Measurements from ENCODE around the gene ARL8A. TPM values are rescaled to one million over a fixed set of nuclear protein-coding genes. Genes with fewer than 3 reads are reported as not detected.
A peak's percentile ranks its signal among the peaks of the same experiment; 100 is the strongest.
"Not testable (repeated sequence)": the region's sequence is repeated elsewhere in the genome, so short reads cannot be mapped to it uniquely, and the experiment has no call there.

Gene ARL8A
- total RNA-seq, 1 experiment from 2014 or later = 33.2 TPM

GRCh38 chr1:202130297-202130721, 14.2 kb downstream of the ARL8A start:
- no peak for DNase-seq (ENCODE audit: low read depth, low spot score)
- in situ Hi-C loops (cut with HindIII; ENCODE audit: low pct_unique_long_range_greater_than_20kb, low sequenced_read_pairs) = no loop called here

- no peak for DNase-seq (ENCODE audit: low read depth, low spot score)
- in situ Hi-C loops (cut with HindIII; ENCODE audit: low pct_unique_long_range_greater_than_20kb, low sequenced_read_pairs) = no loop called here
Observed at GRCh38 chr1:202129453-202130296, 14.9 kb downstream of the ARL8A start.

DNA sequence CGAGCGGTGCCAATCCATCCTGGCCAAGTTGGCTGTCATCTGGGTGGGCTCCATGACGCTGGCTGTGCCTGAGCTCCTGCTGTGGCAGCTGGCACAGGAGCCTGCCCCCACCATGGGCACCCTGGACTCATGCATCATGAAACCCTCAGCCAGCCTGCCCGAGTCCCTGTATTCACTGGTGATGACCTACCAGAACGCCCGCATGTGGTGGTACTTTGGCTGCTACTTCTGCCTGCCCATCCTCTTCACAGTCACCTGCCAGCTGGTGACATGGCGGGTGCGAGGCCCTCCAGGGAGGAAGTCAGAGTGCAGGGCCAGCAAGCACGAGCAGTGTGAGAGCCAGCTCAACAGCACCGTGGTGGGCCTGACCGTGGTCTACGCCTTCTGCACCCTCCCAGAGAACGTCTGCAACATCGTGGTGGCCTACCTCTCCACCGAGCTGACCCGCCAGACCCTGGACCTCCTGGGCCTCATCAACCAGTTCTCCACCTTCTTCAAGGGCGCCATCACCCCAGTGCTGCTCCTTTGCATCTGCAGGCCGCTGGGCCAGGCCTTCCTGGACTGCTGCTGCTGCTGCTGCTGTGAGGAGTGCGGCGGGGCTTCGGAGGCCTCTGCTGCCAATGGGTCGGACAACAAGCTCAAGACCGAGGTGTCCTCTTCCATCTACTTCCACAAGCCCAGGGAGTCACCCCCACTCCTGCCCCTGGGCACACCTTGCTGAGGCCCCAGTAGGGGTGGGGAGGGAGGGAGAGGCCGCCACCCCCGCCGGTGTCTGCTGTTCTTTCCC, 16.5 kb downstream of the ARL8A start:
- in situ Hi-C loops (cut with HindIII; ENCODE audit: low pct_unique_long_range_greater_than_20kb, low sequenced_read_pairs) = no loop called here

GRCh38 chr1:202127061-202127460, 17.5 kb downstream of the ARL8A start:
- in situ Hi-C loops (cut with HindIII; ENCODE audit: low pct_unique_long_range_greater_than_20kb, low sequenced_read_pairs) = no loop called here
- DNase-seq (ENCODE audit: low read depth, low spot score) = no peak

More for the DNA sequence above, 16.5 kb downstream of the ARL8A start:
- DNase-seq (ENCODE audit: low read depth, low spot score) = no peak

DNA sequence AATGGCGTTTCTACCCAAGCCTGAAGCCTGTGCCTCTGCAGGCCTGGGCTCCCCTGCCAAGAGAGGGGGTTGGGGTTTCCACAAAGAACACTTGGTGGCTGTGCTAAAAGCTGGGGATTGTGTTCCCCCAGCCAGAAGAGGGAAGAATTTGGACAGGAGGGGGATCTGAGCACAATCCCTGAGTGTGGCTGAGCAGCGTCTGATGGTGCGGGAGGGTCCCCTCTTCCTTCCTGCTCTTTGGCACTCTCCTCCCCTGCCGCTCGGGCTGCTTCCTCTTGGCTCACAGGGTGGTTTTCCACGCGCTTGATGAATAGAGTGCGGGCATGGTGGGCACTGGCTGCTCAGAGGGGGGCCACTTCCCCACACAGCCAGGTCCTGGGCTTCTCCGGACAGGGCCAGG, 18.1 kb downstream of the ARL8A start:
- no peak for DNase-seq (ENCODE audit: low read depth, low spot score)
- in situ Hi-C loops (cut with HindIII; ENCODE audit: low pct_unique_long_range_greater_than_20kb, low sequenced_read_pairs) = no loop called here

DNA sequence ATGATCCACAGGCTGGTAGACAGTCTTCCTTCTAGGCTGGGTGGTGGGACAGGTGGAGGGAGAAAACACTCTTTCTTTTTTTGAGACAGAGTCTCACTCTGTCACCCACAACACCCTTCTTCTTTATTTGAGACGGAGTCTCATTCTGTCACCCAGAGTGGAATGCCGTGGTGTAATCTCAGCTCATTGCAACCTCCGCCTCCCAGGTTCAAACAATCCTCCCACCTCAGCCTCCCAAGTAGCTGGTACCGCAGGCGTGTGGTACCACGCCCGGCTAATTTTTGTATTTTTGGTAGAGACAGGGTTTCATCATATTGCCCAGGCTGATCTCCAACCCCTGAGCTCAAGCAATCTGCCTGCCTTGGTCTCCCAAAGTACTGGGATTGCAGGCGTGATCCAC, 18.9 kb downstream of the ARL8A start:
- in situ Hi-C loops (cut with HindIII; ENCODE audit: low pct_unique_long_range_greater_than_20kb, low sequenced_read_pairs) = no loop called here
- no peak for DNase-seq (ENCODE audit: low read depth, low spot score)

- no peak for DNase-seq (ENCODE audit: low read depth, low spot score)
- in situ Hi-C loops (cut with HindIII; ENCODE audit: low pct_unique_long_range_greater_than_20kb, low sequenced_read_pairs) = no loop called here
Observed at GRCh38 chr1:202124142-202124541, 20.4 kb downstream of the ARL8A start.

- DNase-seq (ENCODE audit: low read depth, low spot score) = no peak
- in situ Hi-C loops (cut with HindIII; ENCODE audit: low pct_unique_long_range_greater_than_20kb, low sequenced_read_pairs) = no loop called here
Observed at GRCh38 chr1:202123336-202123813, 21.2 kb downstream of the ARL8A start.

- in situ Hi-C loops (cut with HindIII; ENCODE audit: low pct_unique_long_range_greater_than_20kb, low sequenced_read_pairs) = no loop called here
- peak; percentile 64 for DNase-seq (ENCODE audit: low read depth, low spot score)
Observed at GRCh38 chr1:202122639-202123335, 21.8 kb downstream of the ARL8A start, which contains the start of gene GPR37L1. GPR37L1 (plus strand) TSS chr1:202122917; CDS start chr1:202122964, 47 bp downstream.

DNA sequence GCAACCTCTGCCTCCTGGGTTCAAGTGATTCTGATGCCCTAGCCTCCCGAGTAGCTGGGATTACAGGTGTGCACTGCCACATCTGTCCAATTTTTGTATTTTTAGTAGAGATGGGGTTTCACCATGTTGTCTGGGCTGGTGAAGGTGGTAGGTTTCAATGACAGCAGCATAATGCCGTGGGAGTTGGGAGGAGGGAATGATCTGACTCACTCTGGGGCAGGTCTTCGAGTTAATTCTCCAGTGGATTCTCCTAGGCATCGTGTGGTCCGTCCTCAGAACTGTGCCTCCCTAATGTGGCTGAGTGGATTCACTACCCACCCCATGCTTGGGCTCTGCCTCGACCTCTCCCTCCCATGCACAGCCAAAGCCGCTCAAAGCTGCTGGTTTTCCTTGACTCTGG, 23.5 kb downstream of the ARL8A start:
- in situ Hi-C loops (cut with HindIII; ENCODE audit: low pct_unique_long_range_greater_than_20kb, low sequenced_read_pairs) = no loop called here
- no peak for DNase-seq (ENCODE audit: low read depth, low spot score)

- no peak for DNase-seq (ENCODE audit: low read depth, low spot score)
- in situ Hi-C loops (cut with HindIII; ENCODE audit: low pct_unique_long_range_greater_than_20kb, low sequenced_read_pairs) = no loop called here
Observed at GRCh38 chr1:202117898-202118371, 26.6 kb downstream of the ARL8A start.

GRCh38 chr1:202116287-202116686, 28.2 kb downstream of the ARL8A start:
- in situ Hi-C loops (cut with HindIII; ENCODE audit: low pct_unique_long_range_greater_than_20kb, low sequenced_read_pairs) = no loop called here
- no peak for DNase-seq (ENCODE audit: low read depth, low spot score)

DNA sequence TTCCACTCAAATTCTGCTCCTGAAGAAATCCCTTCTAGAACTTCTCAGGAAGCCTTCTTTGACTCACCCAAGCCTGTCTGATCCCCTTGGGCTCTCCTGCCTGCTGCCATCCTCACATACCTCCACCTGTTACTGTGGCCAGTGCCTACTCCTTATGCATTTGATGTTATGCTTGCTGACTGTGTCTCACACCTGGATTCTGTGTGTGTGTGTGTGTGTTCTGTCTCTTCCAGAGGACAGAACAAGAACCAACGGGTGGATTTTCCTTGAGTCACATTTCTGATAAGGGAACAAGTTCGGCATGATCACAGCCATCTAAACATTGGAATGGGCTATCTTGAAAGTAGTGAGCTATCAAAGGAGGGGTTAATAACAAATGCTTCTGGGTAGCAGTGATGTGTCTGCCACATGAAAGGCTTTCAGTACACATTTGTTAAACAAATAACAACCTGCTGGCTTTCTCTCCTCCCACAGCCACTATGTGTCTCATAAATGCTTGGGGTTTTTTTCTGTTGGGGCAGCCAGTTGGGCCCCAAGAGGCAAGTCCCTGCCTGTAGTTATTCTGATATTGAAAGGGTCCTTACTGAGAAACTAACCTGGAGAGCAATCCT, 30.7 kb downstream of the ARL8A start:
- DNase-seq (ENCODE audit: low read depth, low spot score) = no peak
- in situ Hi-C loops (cut with HindIII; ENCODE audit: low pct_unique_long_range_greater_than_20kb, low sequenced_read_pairs) = no loop called here

DNA sequence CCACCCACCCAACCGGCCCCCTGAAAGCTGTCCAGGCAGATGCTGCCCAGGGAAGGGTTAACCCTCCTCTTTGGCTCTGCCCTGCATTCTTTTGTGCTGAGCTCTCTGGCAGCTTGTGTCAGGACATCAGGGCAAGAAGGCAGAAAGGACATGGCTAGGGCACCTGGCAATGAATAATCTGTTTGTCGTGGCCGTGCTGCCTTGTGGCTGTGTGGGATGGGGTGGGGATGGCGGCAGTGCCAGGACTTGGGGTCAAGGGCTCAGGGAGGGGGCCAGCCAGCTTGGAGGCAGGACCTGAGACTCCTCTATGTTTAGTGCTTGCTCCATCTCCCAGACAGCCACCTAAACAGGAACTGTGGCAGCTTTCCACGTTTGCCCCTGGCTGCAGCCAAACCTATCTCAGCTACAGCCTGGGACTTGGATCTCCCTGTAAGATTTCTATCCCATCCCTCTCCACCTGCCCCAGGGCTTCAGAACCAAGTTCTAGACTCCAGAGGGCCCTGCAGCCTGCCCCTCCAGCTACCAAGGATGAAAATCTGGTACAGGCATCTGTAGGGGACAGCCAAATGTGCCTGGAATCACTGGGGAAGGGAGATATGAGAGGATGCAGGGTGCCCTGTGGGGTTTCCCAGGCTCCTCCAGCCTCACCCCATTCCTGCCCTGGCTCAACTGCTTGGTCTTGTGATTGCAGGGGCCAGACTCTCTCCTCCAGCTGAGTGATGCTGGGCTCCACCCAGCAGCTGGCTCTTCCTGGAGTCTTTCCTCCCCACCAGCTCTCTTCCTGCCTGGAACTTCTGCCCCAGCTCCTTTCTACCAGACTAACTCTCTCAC, 31.5 kb downstream of the ARL8A start:
- in situ Hi-C loops (cut with HindIII; ENCODE audit: low pct_unique_long_range_greater_than_20kb, low sequenced_read_pairs) = no loop called here
- no peak for DNase-seq (ENCODE audit: low read depth, low spot score)

- DNase-seq (ENCODE audit: low read depth, low spot score); in situ Hi-C loops (cut with HindIII; ENCODE audit: low pct_unique_long_range_greater_than_20kb, low sequenced_read_pairs): not testable (repeated sequence)
Observed at GRCh38 chr1:202111589-202111988, 32.9 kb downstream of the ARL8A start.

DNA sequence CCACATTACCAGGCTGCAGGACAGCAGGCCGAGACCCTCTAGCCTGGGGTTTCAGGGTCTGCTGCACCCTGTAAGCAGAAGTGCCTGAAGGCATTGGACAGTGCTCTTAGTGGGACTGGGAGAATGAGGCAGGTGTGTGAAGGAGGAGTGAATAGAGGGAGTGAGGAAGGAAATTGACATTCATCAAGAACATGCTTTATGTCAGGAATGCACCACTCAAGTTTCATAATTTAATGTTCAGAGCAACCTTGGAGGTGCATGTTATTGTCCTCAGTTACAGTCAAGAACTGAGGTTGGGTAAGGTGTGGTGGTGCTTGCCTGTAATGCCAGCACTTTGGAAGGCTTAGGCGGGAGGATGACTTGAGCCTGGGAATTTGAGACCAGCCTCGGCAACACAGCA, 33.6 kb downstream of the ARL8A start:
- in situ Hi-C loops (cut with HindIII; ENCODE audit: low pct_unique_long_range_greater_than_20kb, low sequenced_read_pairs) = no loop called here
- no peak for DNase-seq (ENCODE audit: low read depth, low spot score)

All from SK-MEL-5 (cell line).